GM23338 (cell line): ENCODE data around the gene RAD18. TPM values are rescaled to one million over a fixed set of nuclear protein-coding genes. Genes with fewer than 3 reads are reported as not detected.

Experiments
- ATAC-seq: fragments of 200-7000 bp; cut with Tn5 transposase; 3 replicates; pipeline ENCODE4 v1.9.1; 2020
- DNase-seq: peaks from one replicate; pipeline ENCODE4 v3.0.0-alpha.2; 2015; ENCODE audit warnings: low spot score
- H2AFZ ChIP-seq: fragments of 200-600 bp; sonication (generic); 2 replicates; pipeline ENCODE4 v1.8.0; 2016; ENCODE audit warnings: antibody characterized with exemption, mild to moderate bottlenecking, moderate library complexity
- H3F3A ChIP-seq: fragments of 200-600 bp; sonication (generic); replicated peaks from 2 replicates; pipeline ENCODE4 v1.8.0; 2017; ENCODE audit warnings: antibody characterized with exemption, mixed run types, low read depth
- H3K27ac ChIP-seq: fragments of 200-600 bp; sonication (generic); 2 replicates; pipeline ENCODE4 v1.6.1; 2016; ENCODE audit warnings: low read depth
- H3K27me3 ChIP-seq: fragments of 200-600 bp; sonication (generic); 2 replicates; pipeline ENCODE4 v1.8.0; 2016; ENCODE audit warnings: mild to moderate bottlenecking, mixed run types, moderate library complexity; ENCODE audit not compliant: insufficient read depth
- H3K36me3 ChIP-seq: fragments of 200-600 bp; sonication (generic); 2 replicates; pipeline ENCODE4 v1.8.0; 2016; ENCODE audit warnings: mild to moderate bottlenecking; ENCODE audit not compliant: insufficient read depth
- H3K4me1 ChIP-seq: fragments of 200-600 bp; sonication (generic); 2 replicates; pipeline ENCODE4 v1.8.0; 2016; ENCODE audit warnings: mild to moderate bottlenecking, moderate library complexity; ENCODE audit not compliant: insufficient read depth
- H3K4me2 ChIP-seq: fragments of 200-600 bp; sonication (generic); 2 replicates; pipeline ENCODE4 v1.7.1; 2017; ENCODE audit warnings: mixed run types
- H3K4me3 ChIP-seq: fragments of 200-600 bp; sonication (generic); 2 replicates; pipeline ENCODE4 v1.6.1; 2016; ENCODE audit warnings: mixed run types
- H3K79me2 ChIP-seq: fragments of 200-600 bp; sonication (generic); replicated peaks from 2 replicates; pipeline ENCODE4 v1.8.0; 2017; ENCODE audit warnings: mild to moderate bottlenecking; ENCODE audit not compliant: insufficient read depth
- H3K9me2 ChIP-seq: fragments of 200-600 bp; sonication (generic); 2 replicates; pipeline ENCODE4 v1.8.0; 2017; ENCODE audit not compliant: insufficient read depth
- H4K20me1 ChIP-seq: fragments of 200-600 bp; sonication (generic); replicated peaks from 2 replicates; pipeline ENCODE4 v1.8.0; 2017; ENCODE audit warnings: mild to moderate bottlenecking; ENCODE audit not compliant: insufficient read depth
- H3K27ac Mint-ChIP-seq: 2 replicates; pipeline ENCODE4 v1.8.0; 2020; ENCODE audit warnings: inconsistent platforms, mild to moderate bottlenecking, moderate library complexity, mixed read lengths
- H3K27me3 Mint-ChIP-seq: 3 replicates; pipeline ENCODE4 v1.8.0; 2022; ENCODE audit warnings: low read depth, mild to moderate bottlenecking, moderate library complexity, mixed read lengths, inconsistent platforms; ENCODE audit not compliant: insufficient read depth, poor library complexity
- H3K36me3 Mint-ChIP-seq: 3 replicates; pipeline ENCODE4 v1.8.0; 2021; ENCODE audit warnings: low read depth, mild to moderate bottlenecking, inconsistent platforms, moderate library complexity, mixed read lengths
- H3K4me1 Mint-ChIP-seq: 3 replicates; pipeline ENCODE4 v1.8.0; 2020; ENCODE audit warnings: mild to moderate bottlenecking, inconsistent platforms, mixed read lengths
- H3K4me3 Mint-ChIP-seq: 3 replicates; pipeline ENCODE4 v1.8.0; 2021; ENCODE audit warnings: moderate library complexity, mild to moderate bottlenecking, inconsistent platforms, mixed read lengths
- H3K9me3 Mint-ChIP-seq: 3 replicates; pipeline ENCODE4 v1.8.0; 2020; ENCODE audit warnings: moderate library complexity, mild to moderate bottlenecking, inconsistent platforms, mixed read lengths
- CREB1 ChIP-seq: fragments of 250-450 bp; sonication (Bioruptor Pico); IDR thresholded peaks from 2 replicates; pipeline ENCODE4 v1.5.0; 2020; ENCODE audit warnings: low read depth, mild to moderate bottlenecking, moderate library complexity
- EZH2 ChIP-seq: fragments of 200-600 bp; sonication (generic); IDR thresholded peaks from one replicate; pipeline ENCODE4 v1.8.0; 2017; ENCODE audit warnings: antibody characterized with exemption, mild to moderate bottlenecking, low read depth; ENCODE audit not compliant: unreplicated experiment
- EZH2phosphoT487 ChIP-seq: fragments of 200-600 bp; sonication (generic); IDR thresholded peaks from one replicate; pipeline ENCODE4 v1.8.1; 2018; ENCODE audit warnings: antibody characterized with exemption; ENCODE audit not compliant: unreplicated experiment
- JUNB ChIP-seq: IDR thresholded peaks from one replicate; pipeline ENCODE4 v1.6.1; 2016; ENCODE audit warnings: antibody characterized with exemption; ENCODE audit not compliant: unreplicated experiment
- NANOG ChIP-seq: IDR thresholded peaks from 2 replicates; pipeline ENCODE4 v1.6.1; 2016; ENCODE audit warnings: antibody characterized with exemption, borderline replicate concordance
- POLR2AphosphoS5 ChIP-seq: IDR thresholded peaks from 2 replicates; pipeline ENCODE4 v1.6.1; 2016; ENCODE audit warnings: antibody characterized with exemption, low read depth
- STAT1 ChIP-seq: IDR thresholded peaks from one replicate; pipeline ENCODE4 v1.6.1; 2016; ENCODE audit warnings: antibody characterized with exemption; ENCODE audit not compliant: unreplicated experiment
- ZNF114 ChIP-seq: fragments of 250-450 bp; sonication (Bioruptor Pico); IDR thresholded peaks from 2 replicates; pipeline ENCODE4 v1.5.0; 2020; ENCODE audit warnings: mild to moderate bottlenecking, moderate library complexity
- ZNF331 ChIP-seq: fragments of 250-450 bp; sonication (Bioruptor Pico); IDR thresholded peaks from 2 replicates; pipeline ENCODE4 v1.5.0; 2020; ENCODE audit warnings: low read depth, mild to moderate bottlenecking, moderate library complexity
- polyA plus RNA-seq: library from polyadenylated mRNA; unstranded; fragments of >200 nt; fragmentation: Nextera tagmentation; extraction: Ambion mirVana; gene quantifications from 2 replicates; pipeline ENCODE4 v1.2.1, GENCODE V29; 2016
- total RNA-seq: library from RNA; depleted of rRNA; stranded (reverse); fragments of >200 nt; shearing (Covaris generic); gene quantifications from 2 replicates; pipeline ENCODE4 v1.2.3, GENCODE V29; 2014
- TF ChIP-seq, protein P1 (sequence below): IDR thresholded peaks from one replicate; pipeline ENCODE4 v1.6.1; 2018; ENCODE audit warnings: antibody characterized with exemption; ENCODE audit not compliant: unreplicated experiment
- TF ChIP-seq, protein P2 (sequence below): IDR thresholded peaks from 2 replicates; pipeline ENCODE4 v1.6.1; 2016; ENCODE audit warnings: antibody characterized with exemption
- TF ChIP-seq, protein P3 (sequence below), 2 experiments: fragments of 200-600 bp in 1 of 2; sonication (generic) in 1 of 2; conservative IDR thresholded peaks; 2 replicates each; pipeline versions ENCODE4 v1.5.1 to v1.6.1; 2016 to 2017; ENCODE audit warnings: antibody characterized with exemption in 2 of 2, low read depth in 2 of 2, mild to moderate bottlenecking in 2 of 2, moderate library complexity in 1 of 2
- TF ChIP-seq, protein P4 (sequence below): fragments of 250-450 bp; sonication (Bioruptor Pico); IDR thresholded peaks from 2 replicates; pipeline ENCODE4 v1.5.0; 2020; ENCODE audit warnings: mild to moderate bottlenecking, moderate library complexity

Gene RAD18
- total and polyA plus RNA-seq, 2 experiments from 2014 or later: 25.4 to 40.1 TPM

DNA sequence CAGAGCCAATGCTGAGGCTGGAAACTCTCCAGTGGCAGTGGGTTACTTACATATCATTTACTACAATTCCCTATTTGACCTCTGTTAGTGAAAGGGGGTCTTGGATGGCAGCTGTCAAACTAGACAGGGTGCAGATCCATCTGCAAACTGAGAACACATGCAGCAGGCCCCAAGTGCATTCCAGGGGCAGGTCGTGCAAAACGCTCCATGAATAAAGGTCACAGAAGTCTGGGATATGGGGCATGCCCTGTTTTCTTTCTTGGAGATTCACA is 25.0 kb upstream of the RAD18 start:
- Mint-ChIP-seq H3K27me3 (peaks cover 12% of the 10 kb centered on the region), H3K4me3 (no peak overlapping the region; the same call in 2 of the 3 replicates), H3K27ac (no peak overlapping the region), H3K4me1 (peaks cover 16% of the 10 kb centered on the region), H3K9me3 (no peaks in the 10 kb centered on the region), H3K36me3 (no peaks in the 10 kb centered on the region)
- H2AFZ ChIP-seq: no peak overlapping the region; the same call in 1 of the 2 replicates
- no peak overlapping the region for H3K27ac ChIP-seq
- no peaks in the 10 kb centered on the region for H3K27me3 ChIP-seq
- H3K4me3 ChIP-seq: no peak overlapping the region; the same call in 1 of the 2 replicates
- DNase-seq (no peak), ATAC-seq (no peak)
- no peaks in the 10 kb centered on the region for H4K20me1 ChIP-seq
- 0 out of 2 replicates have a peak overlapping the region, but pooled peaks have one; percentile 56 for H3K4me2 ChIP-seq
- H3K36me3 ChIP-seq: no peaks in the 10 kb centered on the region
- H3F3A ChIP-seq: no peaks in the 10 kb centered on the region
- no peak for TF ChIP-seq NANOG
- no peak for TF ChIP-seq JUNB
- TF ChIP-seq ZNF331 (CRISPR knock-in tag): no peak
- TF ChIP-seq, protein P1, sequence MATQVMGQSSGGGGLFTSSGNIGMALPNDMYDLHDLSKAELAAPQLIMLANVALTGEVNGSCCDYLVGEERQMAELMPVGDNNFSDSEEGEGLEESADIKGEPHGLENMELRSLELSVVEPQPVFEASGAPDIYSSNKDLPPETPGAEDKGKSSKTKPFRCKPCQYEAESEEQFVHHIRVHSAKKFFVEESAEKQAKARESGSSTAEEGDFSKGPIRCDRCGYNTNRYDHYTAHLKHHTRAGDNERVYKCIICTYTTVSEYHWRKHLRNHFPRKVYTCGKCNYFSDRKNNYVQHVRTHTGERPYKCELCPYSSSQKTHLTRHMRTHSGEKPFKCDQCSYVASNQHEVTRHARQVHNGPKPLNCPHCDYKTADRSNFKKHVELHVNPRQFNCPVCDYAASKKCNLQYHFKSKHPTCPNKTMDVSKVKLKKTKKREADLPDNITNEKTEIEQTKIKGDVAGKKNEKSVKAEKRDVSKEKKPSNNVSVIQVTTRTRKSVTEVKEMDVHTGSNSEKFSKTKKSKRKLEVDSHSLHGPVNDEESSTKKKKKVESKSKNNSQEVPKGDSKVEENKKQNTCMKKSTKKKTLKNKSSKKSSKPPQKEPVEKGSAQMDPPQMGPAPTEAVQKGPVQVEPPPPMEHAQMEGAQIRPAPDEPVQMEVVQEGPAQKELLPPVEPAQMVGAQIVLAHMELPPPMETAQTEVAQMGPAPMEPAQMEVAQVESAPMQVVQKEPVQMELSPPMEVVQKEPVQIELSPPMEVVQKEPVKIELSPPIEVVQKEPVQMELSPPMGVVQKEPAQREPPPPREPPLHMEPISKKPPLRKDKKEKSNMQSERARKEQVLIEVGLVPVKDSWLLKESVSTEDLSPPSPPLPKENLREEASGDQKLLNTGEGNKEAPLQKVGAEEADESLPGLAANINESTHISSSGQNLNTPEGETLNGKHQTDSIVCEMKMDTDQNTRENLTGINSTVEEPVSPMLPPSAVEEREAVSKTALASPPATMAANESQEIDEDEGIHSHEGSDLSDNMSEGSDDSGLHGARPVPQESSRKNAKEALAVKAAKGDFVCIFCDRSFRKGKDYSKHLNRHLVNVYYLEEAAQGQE: no peak
- TF ChIP-seq, protein P2, sequence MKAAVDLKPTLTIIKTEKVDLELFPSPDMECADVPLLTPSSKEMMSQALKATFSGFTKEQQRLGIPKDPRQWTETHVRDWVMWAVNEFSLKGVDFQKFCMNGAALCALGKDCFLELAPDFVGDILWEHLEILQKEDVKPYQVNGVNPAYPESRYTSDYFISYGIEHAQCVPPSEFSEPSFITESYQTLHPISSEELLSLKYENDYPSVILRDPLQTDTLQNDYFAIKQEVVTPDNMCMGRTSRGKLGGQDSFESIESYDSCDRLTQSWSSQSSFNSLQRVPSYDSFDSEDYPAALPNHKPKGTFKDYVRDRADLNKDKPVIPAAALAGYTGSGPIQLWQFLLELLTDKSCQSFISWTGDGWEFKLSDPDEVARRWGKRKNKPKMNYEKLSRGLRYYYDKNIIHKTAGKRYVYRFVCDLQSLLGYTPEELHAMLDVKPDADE: no peak
- TF ChIP-seq, protein P3, sequence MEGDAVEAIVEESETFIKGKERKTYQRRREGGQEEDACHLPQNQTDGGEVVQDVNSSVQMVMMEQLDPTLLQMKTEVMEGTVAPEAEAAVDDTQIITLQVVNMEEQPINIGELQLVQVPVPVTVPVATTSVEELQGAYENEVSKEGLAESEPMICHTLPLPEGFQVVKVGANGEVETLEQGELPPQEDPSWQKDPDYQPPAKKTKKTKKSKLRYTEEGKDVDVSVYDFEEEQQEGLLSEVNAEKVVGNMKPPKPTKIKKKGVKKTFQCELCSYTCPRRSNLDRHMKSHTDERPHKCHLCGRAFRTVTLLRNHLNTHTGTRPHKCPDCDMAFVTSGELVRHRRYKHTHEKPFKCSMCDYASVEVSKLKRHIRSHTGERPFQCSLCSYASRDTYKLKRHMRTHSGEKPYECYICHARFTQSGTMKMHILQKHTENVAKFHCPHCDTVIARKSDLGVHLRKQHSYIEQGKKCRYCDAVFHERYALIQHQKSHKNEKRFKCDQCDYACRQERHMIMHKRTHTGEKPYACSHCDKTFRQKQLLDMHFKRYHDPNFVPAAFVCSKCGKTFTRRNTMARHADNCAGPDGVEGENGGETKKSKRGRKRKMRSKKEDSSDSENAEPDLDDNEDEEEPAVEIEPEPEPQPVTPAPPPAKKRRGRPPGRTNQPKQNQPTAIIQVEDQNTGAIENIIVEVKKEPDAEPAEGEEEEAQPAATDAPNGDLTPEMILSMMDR (conservative IDR thresholded peaks at IDR 0.05; ENCODE audit: low read depth in 2 of 2): no peak
- TF ChIP-seq EZH2phosphoT487: no peak
- no peak for TF ChIP-seq CREB1 (CRISPR knock-in tag)
- TF ChIP-seq STAT1: no peak
- no peak for TF ChIP-seq ZNF114
- TF ChIP-seq, protein P4, sequence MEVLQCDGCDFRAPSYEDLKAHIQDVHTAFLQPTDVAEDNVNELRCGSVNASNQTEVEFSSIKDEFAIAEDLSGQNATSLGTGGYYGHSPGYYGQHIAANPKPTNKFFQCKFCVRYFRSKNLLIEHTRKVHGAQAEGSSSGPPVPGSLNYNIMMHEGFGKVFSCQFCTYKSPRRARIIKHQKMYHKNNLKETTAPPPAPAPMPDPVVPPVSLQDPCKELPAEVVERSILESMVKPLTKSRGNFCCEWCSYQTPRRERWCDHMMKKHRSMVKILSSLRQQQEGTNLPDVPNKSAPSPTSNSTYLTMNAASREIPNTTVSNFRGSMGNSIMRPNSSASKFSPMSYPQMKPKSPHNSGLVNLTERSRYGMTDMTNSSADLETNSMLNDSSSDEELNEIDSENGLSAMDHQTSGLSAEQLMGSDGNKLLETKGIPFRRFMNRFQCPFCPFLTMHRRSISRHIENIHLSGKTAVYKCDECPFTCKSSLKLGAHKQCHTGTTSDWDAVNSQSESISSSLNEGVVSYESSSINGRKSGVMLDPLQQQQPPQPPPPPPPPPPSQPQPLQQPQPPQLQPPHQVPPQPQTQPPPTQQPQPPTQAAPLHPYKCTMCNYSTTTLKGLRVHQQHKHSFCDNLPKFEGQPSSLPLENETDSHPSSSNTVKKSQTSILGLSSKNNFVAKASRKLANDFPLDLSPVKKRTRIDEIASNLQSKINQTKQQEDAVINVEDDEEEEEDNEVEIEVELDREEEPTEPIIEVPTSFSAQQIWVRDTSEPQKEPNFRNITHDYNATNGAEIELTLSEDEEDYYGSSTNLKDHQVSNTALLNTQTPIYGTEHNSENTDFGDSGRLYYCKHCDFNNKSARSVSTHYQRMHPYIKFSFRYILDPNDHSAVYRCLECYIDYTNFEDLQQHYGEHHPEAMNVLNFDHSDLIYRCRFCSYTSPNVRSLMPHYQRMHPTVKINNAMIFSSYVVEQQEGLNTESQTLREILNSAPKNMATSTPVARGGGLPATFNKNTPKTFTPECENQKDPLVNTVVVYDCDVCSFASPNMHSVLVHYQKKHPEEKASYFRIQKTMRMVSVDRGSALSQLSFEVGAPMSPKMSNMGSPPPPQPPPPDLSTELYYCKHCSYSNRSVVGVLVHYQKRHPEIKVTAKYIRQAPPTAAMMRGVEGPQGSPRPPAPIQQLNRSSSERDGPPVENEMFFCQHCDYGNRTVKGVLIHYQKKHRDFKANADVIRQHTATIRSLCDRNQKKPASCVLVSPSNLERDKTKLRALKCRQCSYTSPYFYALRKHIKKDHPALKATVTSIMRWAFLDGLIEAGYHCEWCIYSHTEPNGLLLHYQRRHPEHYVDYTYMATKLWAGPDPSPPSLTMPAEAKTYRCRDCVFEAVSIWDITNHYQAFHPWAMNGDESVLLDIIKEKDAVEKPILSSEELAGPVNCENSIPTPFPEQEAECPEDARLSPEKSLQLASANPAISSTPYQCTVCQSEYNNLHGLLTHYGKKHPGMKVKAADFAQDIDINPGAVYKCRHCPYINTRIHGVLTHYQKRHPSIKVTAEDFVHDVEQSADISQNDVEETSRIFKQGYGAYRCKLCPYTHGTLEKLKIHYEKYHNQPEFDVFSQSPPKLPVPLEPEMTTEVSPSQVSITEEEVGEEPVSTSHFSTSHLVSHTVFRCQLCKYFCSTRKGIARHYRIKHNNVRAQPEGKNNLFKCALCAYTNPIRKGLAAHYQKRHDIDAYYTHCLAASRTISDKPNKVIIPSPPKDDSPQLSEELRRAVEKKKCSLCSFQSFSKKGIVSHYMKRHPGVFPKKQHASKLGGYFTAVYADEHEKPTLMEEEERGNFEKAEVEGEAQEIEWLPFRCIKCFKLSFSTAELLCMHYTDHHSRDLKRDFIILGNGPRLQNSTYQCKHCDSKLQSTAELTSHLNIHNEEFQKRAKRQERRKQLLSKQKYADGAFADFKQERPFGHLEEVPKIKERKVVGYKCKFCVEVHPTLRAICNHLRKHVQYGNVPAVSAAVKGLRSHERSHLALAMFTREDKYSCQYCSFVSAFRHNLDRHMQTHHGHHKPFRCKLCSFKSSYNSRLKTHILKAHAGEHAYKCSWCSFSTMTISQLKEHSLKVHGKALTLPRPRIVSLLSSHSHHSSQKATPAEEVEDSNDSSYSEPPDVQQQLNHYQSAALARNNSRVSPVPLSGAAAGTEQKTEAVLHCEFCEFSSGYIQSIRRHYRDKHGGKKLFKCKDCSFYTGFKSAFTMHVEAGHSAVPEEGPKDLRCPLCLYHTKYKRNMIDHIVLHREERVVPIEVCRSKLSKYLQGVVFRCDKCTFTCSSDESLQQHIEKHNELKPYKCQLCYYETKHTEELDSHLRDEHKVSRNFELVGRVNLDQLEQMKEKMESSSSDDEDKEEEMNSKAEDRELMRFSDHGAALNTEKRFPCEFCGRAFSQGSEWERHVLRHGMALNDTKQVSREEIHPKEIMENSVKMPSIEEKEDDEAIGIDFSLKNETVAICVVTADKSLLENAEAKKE (CRISPR knock-in tag): no peak
- TF ChIP-seq POLR2AphosphoS5: no peak
- TF ChIP-seq EZH2: no peak
- H3K79me2 ChIP-seq: no peaks in the 10 kb centered on the region
- 0 out of 2 replicates have a peak, but pooled peaks cover 8% of the 10 kb centered on the region for H3K4me1 ChIP-seq
- no peaks in the 10 kb centered on the region for H3K9me2 ChIP-seq
